ENCODE results near the gene PNISR.
A peak's percentile ranks its signal among the peaks of the same experiment; 100 is the strongest.

The PNISR gene

GRCh38 chr6:99427988-99428387 lies 2.9 kb upstream of the PNISR start:
- Histone ChIP-seq H3K9ac (ENCODE audit: low read depth, low read length, poor library complexity, severe bottlenecking) (no peak overlapping the region), H2AFZ (ENCODE audit: low read length) (no peak overlapping the region), H3K4me1 (ENCODE audit: insufficient read depth, low read length, poor library complexity, severe bottlenecking) (peaks cover 26% of the 10 kb centered on the region), H3K4me3 (ENCODE audit: low read length, poor library complexity, severe bottlenecking) (peak overlapping the region; percentile 96), H3K9me3 (ENCODE audit: insufficient read depth, low read depth, low read length) (no peaks in the 10 kb centered on the region), H3K27me3 (ENCODE audit: insufficient read depth, low read length, poor library complexity, severe bottlenecking) (no peaks in the 10 kb centered on the region), H3K4me2 (ENCODE audit: low read depth, low read length, poor library complexity, severe bottlenecking) (peak overlapping the region; percentile 77), H4K20me1 (ENCODE audit: insufficient read depth, low read length, poor library complexity, severe bottlenecking) (peaks cover 17% of the 10 kb centered on the region), H3F3A (ENCODE audit: low read depth) (no peaks in the 10 kb centered on the region), H3K9me2 (replicated peaks; ENCODE audit: low read depth, low read length) (no peaks in the 10 kb centered on the region), H3K79me2 (ENCODE audit: insufficient read depth, low read length) (peaks cover 48% of the 10 kb centered on the region), H3K36me3 (ENCODE audit: insufficient read depth, low read length) (no peaks in the 10 kb centered on the region)
- TF ChIP-seq EZH2phosphoT487 (IDR thresholded peaks at IDR 0.05; ENCODE audit: borderline replicate concordance) (no peak), CTCF (conservative IDR thresholded peaks at IDR 0.05; ENCODE audit: low read length) (no peak)

GRCh38 chr6:99426451-99426757 lies 1.3 kb upstream of the PNISR start:
- peaks cover 42% of the 10 kb centered on the region for H3K4me1 ChIP-seq (ENCODE audit: insufficient read depth, low read length, poor library complexity, severe bottlenecking)
- no peaks in the 10 kb centered on the region for H3K27me3 ChIP-seq (ENCODE audit: insufficient read depth, low read length, poor library complexity, severe bottlenecking)
- no peaks in the 10 kb centered on the region for H3F3A ChIP-seq (ENCODE audit: low read depth)
- TF ChIP-seq EZH2phosphoT487 (IDR thresholded peaks at IDR 0.05; ENCODE audit: borderline replicate concordance) (no peak), CTCF (conservative IDR thresholded peaks at IDR 0.05; ENCODE audit: low read length) (no peak)
- peak overlapping the region; percentile 77 for H3K4me2 ChIP-seq (ENCODE audit: low read depth, low read length, poor library complexity, severe bottlenecking)
- H4K20me1 ChIP-seq (ENCODE audit: insufficient read depth, low read length, poor library complexity, severe bottlenecking), result peaks cover 33% of the 10 kb centered on the region
- peaks cover 64% of the 10 kb centered on the region for H3K79me2 ChIP-seq (ENCODE audit: insufficient read depth, low read length)
- no peaks in the 10 kb centered on the region for H3K36me3 ChIP-seq (ENCODE audit: insufficient read depth, low read length)
- no peaks in the 10 kb centered on the region for H3K9me3 ChIP-seq (ENCODE audit: insufficient read depth, low read depth, low read length)
- H2AFZ ChIP-seq (ENCODE audit: low read length), result no peak overlapping the region; the same call in 1 of the 2 replicates
- no peaks in the 10 kb centered on the region for H3K9me2 ChIP-seq (replicated peaks; ENCODE audit: low read depth, low read length)
- H3K4me3 ChIP-seq (ENCODE audit: low read length, poor library complexity, severe bottlenecking), result peak overlapping the region; percentile 96
- H3K9ac ChIP-seq (ENCODE audit: low read depth, low read length, poor library complexity, severe bottlenecking), result peak overlapping the region; percentile 97

- H3K27me3 ChIP-seq (ENCODE audit: insufficient read depth, low read length, poor library complexity, severe bottlenecking), result no peaks in the 10 kb centered on the region
- H4K20me1 ChIP-seq (ENCODE audit: insufficient read depth, low read length, poor library complexity, severe bottlenecking), result peaks cover 38% of the 10 kb centered on the region
- peak overlapping the region; percentile 77 for H3K4me2 ChIP-seq (ENCODE audit: low read depth, low read length, poor library complexity, severe bottlenecking)
- TF ChIP-seq EZH2phosphoT487 (IDR thresholded peaks at IDR 0.05; ENCODE audit: borderline replicate concordance) (no peak), CTCF (conservative IDR thresholded peaks at IDR 0.05; ENCODE audit: low read length) (peak; percentile 57)
- peaks cover 69% of the 10 kb centered on the region for H3K79me2 ChIP-seq (ENCODE audit: insufficient read depth, low read length)
- no peaks in the 10 kb centered on the region for H3K9me2 ChIP-seq (replicated peaks; ENCODE audit: low read depth, low read length)
- H3F3A ChIP-seq (ENCODE audit: low read depth), result no peaks in the 10 kb centered on the region
- H3K9me3 ChIP-seq (ENCODE audit: insufficient read depth, low read depth, low read length), result no peaks in the 10 kb centered on the region
- H3K4me3 ChIP-seq (ENCODE audit: low read length, poor library complexity, severe bottlenecking), result peak overlapping the region; percentile 96
- peak overlapping the region; percentile 97 for H3K9ac ChIP-seq (ENCODE audit: low read depth, low read length, poor library complexity, severe bottlenecking)
- H3K4me1 ChIP-seq (ENCODE audit: insufficient read depth, low read length, poor library complexity, severe bottlenecking), result peaks cover 48% of the 10 kb centered on the region
- peak overlapping the region; percentile 99 for H2AFZ ChIP-seq (ENCODE audit: low read length)
- H3K36me3 ChIP-seq (ENCODE audit: insufficient read depth, low read length), result no peaks in the 10 kb centered on the region
Measured at GRCh38 chr6:99425647-99426450, 741 bp upstream of the PNISR start.
